Left ventricle myocardium inferior (tissue), 1 donor: ENCODE data around the gene XXYLT1. TPM values are rescaled to one million over a fixed set of nuclear protein-coding genes. Genes with fewer than 3 reads are reported as not detected.

Experiments
- DNase-seq: peaks from one replicate; pipeline ENCODE4 v3.0.0-alpha.2; 2020
- H3K27ac ChIP-seq: fragments of 200-600 bp; replicated peaks from 2 replicates; pipeline ENCODE4 v1.8.0; 2021
- H3K27me3 ChIP-seq: fragments of 200-600 bp; 2 replicates; pipeline ENCODE4 v1.8.0; 2021; ENCODE audit warnings: low read depth
- H3K36me3 ChIP-seq: fragments of 200-600 bp; 2 replicates; pipeline ENCODE4 v1.8.0; 2021
- H3K4me1 ChIP-seq: fragments of 200-600 bp; 2 replicates; pipeline ENCODE4 v1.8.0; 2021
- H3K4me3 ChIP-seq: fragments of 200-600 bp; 2 replicates; pipeline ENCODE4 v1.8.0; 2021; ENCODE audit warnings: mild to moderate bottlenecking, moderate library complexity
- H3K9me3 ChIP-seq: fragments of 200-600 bp; replicated peaks from 2 replicates; pipeline ENCODE4 v1.8.0; 2021
- intact Hi-C: fragments of 100-400 bp; cut with micrococcal nuclease; formaldehyde crosslinking; loops from one replicate; pipeline ENCODE4 v1.11.0; 2022
- total RNA-seq: library from RNA; stranded (reverse); fragmentation: NEBNext Ultra II Directional; extraction: Animal tissue kit (Norgen Biotek cat#: 25700); gene quantifications from one replicate; pipeline ENCODE4 v1.2.1, GENCODE V29; 2021
- TF ChIP-seq, protein P1 (sequence below): fragments of 200-600 bp; IDR thresholded peaks from 2 replicates; pipeline ENCODE4 v1.8.0; 2021; ENCODE audit warnings: antibody characterized with exemption, mild to moderate bottlenecking, borderline replicate concordance
- donor health status: DM: no; HTN: yes; CAD: no; lungs with severe emphysema.

The XXYLT1 gene
- total RNA-seq, 1 donor from 2014 or later, result 2.3 TPM

DNA sequence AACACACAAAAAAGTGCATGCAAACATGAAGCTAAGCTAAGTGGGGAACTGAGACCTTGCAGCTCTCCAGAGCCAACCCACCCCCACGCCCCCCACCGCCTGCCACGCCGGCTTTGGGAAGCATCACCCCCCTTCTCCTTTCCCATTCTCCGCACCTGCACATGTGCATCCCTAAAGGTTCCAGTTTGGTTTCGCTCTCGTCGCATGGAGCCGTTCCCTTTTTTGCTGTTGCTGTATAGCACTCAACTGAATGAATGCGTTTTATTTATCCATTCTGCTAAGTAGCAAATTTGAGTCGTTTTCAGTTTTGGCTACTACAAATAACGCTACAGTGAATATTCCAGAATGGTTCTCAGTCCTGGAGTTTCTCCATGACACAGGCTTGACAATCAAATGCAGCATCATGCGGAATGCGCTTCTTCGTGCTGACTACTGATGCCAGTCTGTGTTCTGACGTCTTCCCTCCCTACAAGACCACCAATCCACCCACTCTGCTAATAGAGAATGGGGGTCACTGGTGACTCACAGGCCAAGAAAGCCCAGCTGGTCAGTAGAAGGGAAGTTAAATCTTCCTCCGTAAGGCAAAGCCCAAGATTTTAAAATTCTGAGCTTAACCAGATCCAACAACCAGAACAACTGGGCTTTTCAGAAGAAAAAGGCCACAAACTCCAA is 115.3 kb downstream of the XXYLT1 start:
- H3K27ac ChIP-seq, result peak overlapping the region; percentile 92
- H3K27me3 ChIP-seq, result no peaks in the 10 kb centered on the region
- H3K4me3 ChIP-seq, result peak overlapping the region; percentile 21
- H3K36me3 ChIP-seq, result no peaks in the 10 kb centered on the region
- no peak for DNase-seq
- TF ChIP-seq, protein P1, sequence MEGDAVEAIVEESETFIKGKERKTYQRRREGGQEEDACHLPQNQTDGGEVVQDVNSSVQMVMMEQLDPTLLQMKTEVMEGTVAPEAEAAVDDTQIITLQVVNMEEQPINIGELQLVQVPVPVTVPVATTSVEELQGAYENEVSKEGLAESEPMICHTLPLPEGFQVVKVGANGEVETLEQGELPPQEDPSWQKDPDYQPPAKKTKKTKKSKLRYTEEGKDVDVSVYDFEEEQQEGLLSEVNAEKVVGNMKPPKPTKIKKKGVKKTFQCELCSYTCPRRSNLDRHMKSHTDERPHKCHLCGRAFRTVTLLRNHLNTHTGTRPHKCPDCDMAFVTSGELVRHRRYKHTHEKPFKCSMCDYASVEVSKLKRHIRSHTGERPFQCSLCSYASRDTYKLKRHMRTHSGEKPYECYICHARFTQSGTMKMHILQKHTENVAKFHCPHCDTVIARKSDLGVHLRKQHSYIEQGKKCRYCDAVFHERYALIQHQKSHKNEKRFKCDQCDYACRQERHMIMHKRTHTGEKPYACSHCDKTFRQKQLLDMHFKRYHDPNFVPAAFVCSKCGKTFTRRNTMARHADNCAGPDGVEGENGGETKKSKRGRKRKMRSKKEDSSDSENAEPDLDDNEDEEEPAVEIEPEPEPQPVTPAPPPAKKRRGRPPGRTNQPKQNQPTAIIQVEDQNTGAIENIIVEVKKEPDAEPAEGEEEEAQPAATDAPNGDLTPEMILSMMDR, result no peak
- H3K4me1 ChIP-seq, result peaks cover 92% of the 10 kb centered on the region
- no peaks in the 10 kb centered on the region for H3K9me3 ChIP-seq
- intact Hi-C loops, result no loop called here

DNA sequence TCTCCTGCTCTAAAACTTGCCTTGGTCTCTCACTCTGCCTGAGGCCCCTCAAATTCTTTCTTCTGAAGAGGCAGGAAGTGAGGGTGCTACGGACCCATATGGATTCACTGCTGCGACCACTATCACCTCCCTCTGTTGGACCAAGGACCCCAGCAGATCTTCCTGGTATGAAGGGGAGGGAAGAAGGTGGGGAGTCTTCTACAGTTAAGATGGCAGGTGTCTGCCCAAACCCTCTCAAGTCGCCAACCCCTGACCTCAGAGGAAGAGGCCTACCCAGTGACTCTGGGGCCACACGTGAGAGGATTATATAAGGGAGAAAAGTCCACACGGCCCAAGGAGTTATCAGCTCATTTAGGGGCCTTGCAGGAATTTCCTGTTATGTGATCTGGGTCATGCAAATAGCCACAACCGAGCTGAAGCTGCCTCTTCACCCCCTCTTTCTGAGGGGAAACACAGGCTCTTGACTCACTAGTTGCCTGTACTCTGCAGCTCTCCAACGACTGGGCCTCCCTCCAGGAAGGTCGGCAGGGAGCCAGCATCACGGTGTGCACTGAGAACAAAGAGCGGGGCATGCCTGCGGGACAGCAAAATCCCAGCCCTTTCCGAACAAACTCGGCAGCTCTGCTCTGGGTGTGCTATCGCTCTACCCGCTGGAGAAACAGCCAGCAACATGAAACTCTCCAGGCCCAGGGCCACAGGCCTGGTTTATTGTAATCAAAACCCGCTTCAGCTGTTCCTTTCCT is 116.0 kb downstream of the XXYLT1 start:
- peaks cover 92% of the 10 kb centered on the region for H3K4me1 ChIP-seq
- peak overlapping the region; percentile 92 for H3K27ac ChIP-seq
- intact Hi-C loops, result no loop called here
- H3K4me3 ChIP-seq, result peak overlapping the region; percentile 21
- TF ChIP-seq, protein P1, result no peak
- no peaks in the 10 kb centered on the region for H3K9me3 ChIP-seq
- no peaks in the 10 kb centered on the region for H3K36me3 ChIP-seq
- DNase-seq, result peak; percentile 92
- no peaks in the 10 kb centered on the region for H3K27me3 ChIP-seq

DNA sequence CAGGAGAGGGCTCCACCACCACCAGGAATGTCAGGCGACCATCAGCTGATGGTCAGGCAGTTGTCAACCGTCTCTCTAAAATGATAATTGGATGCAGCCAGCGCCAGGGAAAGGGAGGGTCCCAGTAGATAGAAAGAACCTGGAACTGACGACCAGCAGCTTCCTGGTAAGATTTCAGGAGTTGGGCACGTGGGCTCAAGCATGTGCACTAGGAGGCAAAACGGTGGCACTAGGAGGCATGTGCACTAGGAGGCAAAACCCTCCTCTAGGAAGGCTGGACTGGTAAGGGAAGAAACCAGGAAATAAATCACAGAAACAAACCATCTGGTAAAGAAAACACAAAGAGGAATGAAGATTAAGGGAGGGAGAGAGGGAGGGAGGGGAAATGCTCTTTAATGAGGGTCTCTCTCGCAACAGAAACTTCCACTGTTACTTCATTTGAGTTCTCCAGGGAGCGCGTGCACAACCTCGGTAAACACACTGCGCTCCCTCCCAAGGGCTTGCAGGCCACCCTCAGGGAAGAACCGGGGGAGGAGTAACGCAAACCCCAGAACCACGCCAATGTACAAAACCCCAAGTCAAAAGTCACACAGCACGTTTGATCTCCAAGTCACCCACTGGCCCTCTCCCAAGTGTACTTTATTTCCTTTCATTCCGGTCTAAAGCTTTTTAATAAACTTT is 116.7 kb downstream of the XXYLT1 start:
- no peaks in the 10 kb centered on the region for H3K27me3 ChIP-seq
- intact Hi-C loops, result no loop called here
- TF ChIP-seq, protein P1, result no peak

DNA sequence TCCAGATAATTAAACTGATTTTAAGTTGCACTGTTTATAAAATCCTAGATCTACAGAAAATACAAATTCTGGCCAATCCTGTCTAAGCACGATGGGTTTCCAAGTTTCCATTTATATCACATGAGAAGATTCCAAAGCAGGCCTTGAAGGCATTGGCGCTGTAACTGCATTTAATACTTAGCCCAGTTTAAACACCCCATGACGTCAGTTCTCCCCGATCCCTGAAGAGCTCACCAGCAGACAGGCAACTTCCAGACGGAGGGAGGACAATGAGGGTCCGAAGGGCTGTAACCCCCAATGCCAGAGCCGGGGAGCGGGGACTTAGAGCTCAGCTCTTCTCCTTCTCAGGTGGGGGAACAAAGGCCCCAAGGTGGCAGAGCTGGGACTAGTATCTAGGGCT is 117.3 kb downstream of the XXYLT1 start:
- H3K36me3 ChIP-seq, result no peaks in the 10 kb centered on the region
- no peak for DNase-seq
- H3K9me3 ChIP-seq, result no peaks in the 10 kb centered on the region
- H3K4me3 ChIP-seq, result no peak overlapping the region
- H3K4me1 ChIP-seq, result peaks cover 95% of the 10 kb centered on the region
- intact Hi-C loops, result no loop called here
- H3K27ac ChIP-seq, result peak overlapping the region; percentile 92
- no peaks in the 10 kb centered on the region for H3K27me3 ChIP-seq
- TF ChIP-seq, protein P1, result no peak

More for the DNA sequence above, 116.7 kb downstream of the XXYLT1 start:
- no peak overlapping the region for H3K4me3 ChIP-seq
- no peak for DNase-seq
- H3K9me3 ChIP-seq, result no peaks in the 10 kb centered on the region
- peaks cover 92% of the 10 kb centered on the region for H3K4me1 ChIP-seq
- H3K36me3 ChIP-seq, result no peaks in the 10 kb centered on the region
- H3K27ac ChIP-seq, result peak overlapping the region; percentile 92

DNA sequence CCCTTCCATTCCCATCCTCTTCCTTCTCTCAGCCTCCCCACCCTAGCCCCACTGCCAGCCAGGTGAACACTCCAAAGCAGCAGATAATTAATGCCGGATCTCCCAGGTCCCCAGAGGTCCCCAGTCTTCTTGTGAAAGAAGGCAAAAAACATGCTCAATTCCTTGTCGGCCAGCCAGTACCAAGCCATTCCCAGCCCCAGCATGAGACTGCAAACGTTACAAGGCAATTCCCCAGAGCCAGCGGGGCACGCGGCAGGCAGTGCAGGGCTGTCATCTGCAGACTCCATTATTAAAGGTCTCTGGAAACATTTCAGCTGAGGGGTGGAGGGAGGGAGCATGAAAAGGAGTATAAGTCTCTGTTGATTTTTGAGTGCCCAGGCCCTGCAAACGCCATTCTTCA is 117.8 kb downstream of the XXYLT1 start:
- peaks cover 96% of the 10 kb centered on the region for H3K4me1 ChIP-seq
- DNase-seq, result no peak
- no peak overlapping the region for H3K4me3 ChIP-seq

More for the DNA sequence above, 117.8 kb downstream of the XXYLT1 start:
- intact Hi-C loops, result no loop called here
- Histone ChIP-seq H3K9me3 (no peaks in the 10 kb centered on the region), H3K27me3 (no peaks in the 10 kb centered on the region), H3K36me3 (no peaks in the 10 kb centered on the region), H3K27ac (peak overlapping the region; percentile 92)
- TF ChIP-seq, protein P1, result no peak
